ENCODE measurements around the gene HSH2D.
A peak's percentile ranks its signal among the peaks of the same experiment; 100 is the strongest.
"Not testable (repeated sequence)": the region's sequence is repeated elsewhere in the genome, so short reads cannot be mapped to it uniquely, and the experiment has no call there.

HSH2D gene

DNA sequence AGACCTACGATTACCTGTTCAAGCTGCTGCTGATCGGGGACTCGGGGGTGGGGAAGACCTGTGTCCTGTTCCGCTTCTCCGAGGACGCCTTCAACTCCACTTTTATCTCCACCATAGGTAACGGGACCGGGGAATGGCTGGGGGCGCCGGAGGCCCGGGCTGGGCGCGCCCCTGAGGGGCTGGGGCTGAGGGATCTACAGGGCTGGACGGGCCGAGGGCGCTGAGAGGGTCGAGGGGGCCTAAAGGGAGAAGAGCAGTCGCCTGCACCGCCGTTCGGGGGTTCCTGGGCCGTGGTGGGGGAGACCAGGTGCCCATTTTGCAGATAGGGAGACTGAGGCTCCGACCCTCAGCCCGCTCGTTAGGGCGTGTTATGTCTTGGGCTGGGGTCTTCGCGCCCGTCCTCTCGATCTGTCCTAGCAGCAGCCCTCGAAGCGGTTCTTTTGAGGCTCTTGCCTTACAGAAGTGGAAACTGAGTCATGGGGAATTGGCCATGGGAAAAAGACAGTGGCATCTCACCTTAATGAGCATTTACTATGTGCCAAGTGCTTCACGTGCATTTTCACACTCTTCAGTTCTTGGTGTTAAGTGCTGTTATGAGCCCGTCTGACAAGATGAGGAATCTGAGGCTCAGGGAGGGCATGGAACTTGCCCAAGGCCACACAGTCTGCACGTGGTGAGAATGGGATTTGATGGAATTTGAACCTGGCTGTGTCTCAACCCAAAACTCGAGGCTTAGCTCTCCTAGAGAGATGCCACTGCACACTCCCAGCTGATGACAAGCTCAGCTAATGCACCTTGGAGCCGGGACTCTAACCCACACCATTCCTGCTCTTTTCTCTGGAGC is 31.4 kb upstream of the HSH2D start:
- H3K36me3 Mint-ChIP-seq (ENCODE audit: insufficient read depth) = peaks cover 19% of the 10 kb centered on the region
- peak overlapping the region; percentile 93 for H3K27ac Mint-ChIP-seq (ENCODE audit: low read depth)
- no peaks in the 10 kb centered on the region for H3K27me3 Mint-ChIP-seq
- peaks cover 38% of the 10 kb centered on the region for H3K4me1 Mint-ChIP-seq
- no peak for ATAC-seq (replicated peaks; ENCODE audit: extremely low read depth, poor library complexity, severe bottlenecking)
- no peaks in the 10 kb centered on the region for H3K9me3 Mint-ChIP-seq
- no peak for DNase-seq (ENCODE audit: low spot score in 2 of 2)
- peak overlapping the region; percentile 96 for H3K4me3 Mint-ChIP-seq

DNA sequence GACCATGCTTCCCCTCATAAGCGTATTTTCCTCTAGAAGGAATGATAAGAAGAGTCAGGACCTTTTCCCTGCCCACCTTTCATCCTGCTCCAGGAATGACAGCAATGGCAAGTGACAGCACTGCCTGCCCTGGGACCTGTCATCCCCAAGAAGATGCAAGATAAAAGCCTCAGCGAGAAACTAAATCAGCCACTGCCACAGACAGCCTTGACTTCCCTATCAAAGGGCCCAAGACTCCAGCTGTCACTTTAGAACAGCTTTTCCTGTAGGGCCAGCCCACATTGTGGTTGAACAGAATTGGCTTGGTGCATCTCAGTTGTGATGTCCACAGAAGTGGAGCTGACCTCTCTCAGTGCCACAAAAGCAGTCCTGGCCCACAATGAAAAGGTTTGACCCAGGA is 30.7 kb upstream of the HSH2D start:
- Mint-ChIP-seq H3K4me1 (peaks cover 45% of the 10 kb centered on the region), H3K27me3 (no peaks in the 10 kb centered on the region), H3K27ac (ENCODE audit: low read depth) (no peak overlapping the region), H3K9me3 (no peaks in the 10 kb centered on the region), H3K36me3 (ENCODE audit: insufficient read depth) (peaks cover 22% of the 10 kb centered on the region), H3K4me3 (peak overlapping the region; percentile 96)
- DNase-seq (ENCODE audit: low spot score in 2 of 2) (no peak), ATAC-seq (replicated peaks; ENCODE audit: extremely low read depth, poor library complexity, severe bottlenecking) (no peak)

DNA sequence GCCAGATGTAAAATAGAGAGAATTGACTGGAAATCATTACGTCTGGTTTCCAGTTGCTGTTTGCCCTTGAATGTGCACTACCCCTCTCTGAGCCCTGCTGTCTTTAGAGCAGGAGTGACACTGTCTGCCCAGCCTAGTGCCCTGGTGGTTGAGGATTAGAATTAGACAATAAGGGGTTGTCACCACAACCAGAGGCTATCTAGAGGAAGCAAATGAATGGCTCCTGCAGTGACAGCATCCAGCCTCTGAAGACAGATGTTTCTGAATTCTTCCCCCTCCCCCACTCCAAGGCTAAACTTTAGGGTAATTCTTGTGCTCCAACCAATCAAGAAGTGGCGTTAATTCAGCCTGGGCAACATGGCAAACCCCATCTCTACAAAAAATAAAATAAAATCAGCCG is 29.8 kb upstream of the HSH2D start:
- H3K27me3 Mint-ChIP-seq = no peaks in the 10 kb centered on the region
- H3K27ac Mint-ChIP-seq (ENCODE audit: low read depth) = no peak overlapping the region
- H3K9me3 Mint-ChIP-seq = no peaks in the 10 kb centered on the region
- H3K36me3 Mint-ChIP-seq (ENCODE audit: insufficient read depth) = peaks cover 26% of the 10 kb centered on the region
- H3K4me3 Mint-ChIP-seq = peak overlapping the region; percentile 37
- ATAC-seq (replicated peaks; ENCODE audit: extremely low read depth, poor library complexity, severe bottlenecking) (no peak), DNase-seq (ENCODE audit: low spot score in 2 of 2) (no peak)
- peaks cover 54% of the 10 kb centered on the region for H3K4me1 Mint-ChIP-seq

DNA sequence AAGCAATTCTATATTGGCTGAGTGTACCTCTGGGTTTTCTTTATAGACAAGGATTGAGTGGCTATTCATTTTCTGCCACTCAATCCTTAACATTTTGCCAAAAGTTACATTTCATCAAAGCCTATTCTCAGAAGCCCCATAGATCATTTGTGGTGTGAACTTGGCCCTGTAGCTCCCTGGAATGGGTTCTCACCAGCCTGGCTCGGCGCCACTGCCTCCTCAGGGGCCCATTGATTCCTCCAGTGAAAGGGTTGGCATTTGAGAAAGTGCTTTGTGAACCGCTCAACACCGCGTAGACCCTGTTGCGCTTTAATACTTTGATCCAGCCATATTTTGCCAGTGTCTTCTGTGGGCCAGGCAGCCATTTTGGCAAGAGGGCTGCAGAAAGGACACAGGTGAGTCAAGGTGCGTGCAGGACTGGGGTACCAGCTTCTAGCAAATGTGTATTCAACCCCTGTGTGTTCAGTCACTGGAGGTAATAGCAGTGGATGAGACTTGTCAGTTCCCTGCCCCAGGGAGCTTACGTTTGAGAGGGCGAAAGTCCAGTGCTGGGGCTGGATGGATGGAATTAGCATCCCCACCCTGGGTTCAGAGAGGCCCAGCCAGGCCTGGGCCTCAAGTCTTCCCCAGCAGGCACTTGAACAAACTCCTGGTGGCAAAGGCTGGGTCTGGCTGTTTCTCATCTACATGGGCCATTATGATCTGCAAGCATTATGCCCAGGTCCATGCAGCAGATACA is 28.0 kb upstream of the HSH2D start:
- H3K36me3 Mint-ChIP-seq (ENCODE audit: insufficient read depth) = peaks cover 39% of the 10 kb centered on the region

DNA sequence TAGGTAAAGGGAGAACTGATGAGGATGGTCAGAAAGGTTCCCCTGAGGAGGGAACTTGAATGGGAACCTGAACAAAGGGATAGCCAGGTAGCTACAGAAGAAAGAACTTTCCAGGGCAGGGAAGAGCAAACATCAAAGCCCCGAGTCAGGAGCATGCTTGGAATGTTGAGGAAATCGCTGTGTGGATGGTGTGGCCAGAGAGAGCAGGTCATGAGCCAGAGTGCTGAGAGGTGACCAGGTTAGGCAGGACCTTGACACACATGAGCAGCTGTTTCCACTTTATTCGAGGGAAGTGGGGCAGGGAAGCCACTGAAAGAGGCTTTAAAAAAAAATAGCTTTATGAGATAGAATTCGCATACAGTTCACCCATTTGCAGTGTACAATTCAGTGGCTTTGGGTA is 27.4 kb upstream of the HSH2D start:
- H3K4me3 Mint-ChIP-seq = no peak overlapping the region
- H3K27ac Mint-ChIP-seq (ENCODE audit: low read depth) = peak overlapping the region; percentile 26
- DNase-seq (ENCODE audit: low spot score in 2 of 2) (no peak), ATAC-seq (replicated peaks; ENCODE audit: extremely low read depth, poor library complexity, severe bottlenecking) (no peak)
- peaks cover 66% of the 10 kb centered on the region for H3K4me1 Mint-ChIP-seq
- H3K27me3 Mint-ChIP-seq = no peaks in the 10 kb centered on the region
- H3K36me3 Mint-ChIP-seq (ENCODE audit: insufficient read depth) = peaks cover 39% of the 10 kb centered on the region
- H3K9me3 Mint-ChIP-seq = no peaks in the 10 kb centered on the region

More for the DNA sequence above, 28.0 kb upstream of the HSH2D start:
- ATAC-seq (replicated peaks; ENCODE audit: extremely low read depth, poor library complexity, severe bottlenecking) (no peak), DNase-seq (ENCODE audit: low spot score in 2 of 2) (no peak)
- peaks cover 68% of the 10 kb centered on the region for H3K4me1 Mint-ChIP-seq
- H3K27ac Mint-ChIP-seq (ENCODE audit: low read depth) = peak overlapping the region; percentile 26
- no peaks in the 10 kb centered on the region for H3K27me3 Mint-ChIP-seq
- no peak overlapping the region for H3K4me3 Mint-ChIP-seq
- H3K9me3 Mint-ChIP-seq = no peaks in the 10 kb centered on the region

DNA sequence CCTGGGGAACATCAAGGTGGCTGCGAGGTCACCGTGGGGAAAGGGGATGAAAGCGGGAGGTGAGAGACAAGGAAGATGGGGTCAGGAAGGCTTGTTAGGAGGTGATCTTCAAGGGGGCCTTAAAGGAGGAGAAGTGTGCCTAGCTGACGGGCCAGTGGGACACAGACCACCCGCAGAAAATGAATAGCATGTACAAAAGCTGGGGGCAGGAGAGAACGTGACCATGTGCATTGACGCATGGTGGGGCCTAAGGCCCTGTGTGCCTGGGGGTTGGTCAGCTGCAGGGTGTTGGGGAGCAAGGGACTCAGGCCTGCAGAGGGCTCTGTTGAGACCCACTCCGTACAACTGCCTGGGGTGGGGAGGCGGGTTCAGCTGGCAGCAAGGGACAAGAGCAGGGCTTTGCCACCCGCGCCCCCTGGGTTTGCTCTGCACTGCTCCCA is 25.9 kb upstream of the HSH2D start:
- peaks cover 51% of the 10 kb centered on the region for H3K4me1 Mint-ChIP-seq
- H3K27me3 Mint-ChIP-seq = no peaks in the 10 kb centered on the region
- H3K9me3 Mint-ChIP-seq = no peaks in the 10 kb centered on the region
- ATAC-seq (replicated peaks; ENCODE audit: extremely low read depth, poor library complexity, severe bottlenecking) (no peak), DNase-seq (ENCODE audit: low spot score in 2 of 2) (no peak)
- H3K36me3 Mint-ChIP-seq (ENCODE audit: insufficient read depth) = peaks cover 35% of the 10 kb centered on the region
- H3K27ac Mint-ChIP-seq (ENCODE audit: low read depth) = peak overlapping the region; percentile 92
- peak overlapping the region; percentile 46 for H3K4me3 Mint-ChIP-seq

DNA sequence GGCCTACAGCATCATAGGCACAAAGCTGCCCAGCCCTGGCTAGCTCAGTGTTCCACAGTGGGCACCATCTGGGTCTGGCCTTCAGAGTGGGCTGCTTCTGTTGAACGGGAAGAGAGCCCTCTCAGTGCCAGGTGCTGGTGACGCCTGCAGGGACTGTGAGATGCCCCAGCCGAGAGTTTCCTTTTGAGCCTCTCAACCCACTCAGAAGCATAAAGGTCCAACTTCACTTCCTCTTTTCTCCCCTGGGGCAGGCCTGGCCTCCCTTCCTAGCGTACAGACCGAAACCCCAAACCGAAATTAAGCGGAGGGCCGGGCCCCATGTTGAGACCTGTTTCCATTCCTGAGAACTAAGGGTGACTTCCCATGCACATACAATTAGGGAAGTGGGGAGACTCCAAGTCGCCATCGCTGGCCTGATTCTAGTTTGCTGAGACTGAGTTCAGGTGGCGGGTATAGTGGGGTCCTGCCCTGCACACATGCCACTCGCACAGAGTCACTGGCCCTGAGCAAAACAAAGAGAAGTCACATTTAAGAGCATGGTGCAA is 24.9 kb upstream of the HSH2D start:
- H3K4me3 Mint-ChIP-seq = peak overlapping the region; percentile 76
- ATAC-seq (replicated peaks; ENCODE audit: extremely low read depth, poor library complexity, severe bottlenecking) = peak; percentile 47
- H3K4me1 Mint-ChIP-seq = peaks cover 46% of the 10 kb centered on the region
- H3K27ac Mint-ChIP-seq (ENCODE audit: low read depth) = peak overlapping the region; percentile 92
- H3K27me3 Mint-ChIP-seq = no peaks in the 10 kb centered on the region
- peaks cover 38% of the 10 kb centered on the region for H3K36me3 Mint-ChIP-seq (ENCODE audit: insufficient read depth)
- DNase-seq (ENCODE audit: low spot score in 2 of 2) = peak in 1 of 2 donors; percentile 19
- H3K9me3 Mint-ChIP-seq = no peaks in the 10 kb centered on the region

DNA sequence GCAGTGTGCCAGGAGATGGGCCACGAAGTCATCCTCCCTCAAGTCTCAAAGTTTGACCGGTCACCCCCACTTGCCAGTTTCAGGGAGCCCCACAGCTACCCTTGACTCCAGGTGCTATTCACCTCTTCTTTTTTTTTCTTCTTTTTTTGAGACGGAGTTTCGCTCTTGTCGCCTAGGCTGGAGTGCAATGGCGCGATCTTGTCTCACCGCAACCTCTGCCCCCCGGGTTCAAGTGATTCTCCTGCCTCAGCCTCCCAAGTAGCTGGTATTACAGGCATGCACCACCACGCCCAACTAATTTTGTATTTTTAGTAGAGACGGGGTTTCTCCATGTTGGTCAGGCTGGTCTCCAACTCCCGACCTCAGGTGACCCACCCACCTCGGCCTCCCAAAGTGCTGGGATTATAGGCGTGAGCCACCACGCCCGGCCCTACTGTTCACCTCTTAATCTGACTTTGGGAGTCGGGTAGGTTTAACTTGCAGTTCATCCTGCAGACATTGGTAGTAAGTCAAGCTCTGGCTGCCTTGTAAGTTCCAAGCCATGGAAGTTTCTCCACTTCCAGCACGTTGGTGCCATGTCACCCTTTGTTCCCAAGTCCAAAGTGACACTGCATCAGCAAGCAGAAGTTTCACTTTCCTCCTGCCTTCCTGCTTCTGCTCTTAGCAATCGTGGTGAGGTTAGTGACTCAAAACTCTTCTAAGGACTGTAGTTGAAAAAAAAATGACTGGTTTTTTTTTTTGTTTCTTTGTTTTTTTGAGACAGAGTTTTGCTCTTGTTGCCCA is 24.2 kb upstream of the HSH2D start:
- Mint-ChIP-seq H3K36me3 (ENCODE audit: insufficient read depth) (peaks cover 43% of the 10 kb centered on the region), H3K4me1 (peaks cover 40% of the 10 kb centered on the region), H3K27ac (ENCODE audit: low read depth) (peak overlapping the region; percentile 92), H3K4me3 (peak overlapping the region; percentile 76)
- ATAC-seq (replicated peaks; ENCODE audit: extremely low read depth, poor library complexity, severe bottlenecking) (peak; percentile 84), DNase-seq (ENCODE audit: low spot score in 2 of 2) (peak in 1 of 2 donors; percentile 32)
- not testable (repeated sequence) for H3K9me3 Mint-ChIP-seq, H3K27me3 Mint-ChIP-seq

DNA sequence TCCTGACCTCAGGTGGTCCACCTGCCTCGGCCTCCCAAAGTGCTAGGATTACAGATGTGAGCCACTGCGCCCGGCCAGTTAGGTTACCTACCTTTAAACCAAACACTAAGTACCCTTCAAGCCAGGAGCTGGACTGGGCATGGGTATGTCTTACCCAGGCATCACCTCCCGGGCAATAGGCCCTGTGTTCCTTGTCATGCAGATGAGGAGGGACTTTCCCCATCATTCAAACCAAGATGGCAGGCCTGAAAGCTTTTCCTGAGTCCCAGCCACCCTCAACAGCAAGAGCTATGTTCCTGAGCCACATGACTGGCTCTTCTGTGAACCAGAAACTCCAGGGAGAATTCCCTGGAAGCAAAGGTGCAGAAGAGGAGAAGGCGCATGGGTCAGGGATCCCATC is 22.3 kb upstream of the HSH2D start:
- no peaks in the 10 kb centered on the region for H3K9me3 Mint-ChIP-seq
- H3K27me3 Mint-ChIP-seq = no peaks in the 10 kb centered on the region
- peaks cover 53% of the 10 kb centered on the region for H3K36me3 Mint-ChIP-seq (ENCODE audit: insufficient read depth)
- H3K4me1 Mint-ChIP-seq = peaks cover 33% of the 10 kb centered on the region
- no peak overlapping the region for H3K4me3 Mint-ChIP-seq
- ATAC-seq (replicated peaks; ENCODE audit: extremely low read depth, poor library complexity, severe bottlenecking) = no peak
- H3K27ac Mint-ChIP-seq (ENCODE audit: low read depth) = no peak overlapping the region
- no peak for DNase-seq (ENCODE audit: low spot score in 2 of 2)

DNA sequence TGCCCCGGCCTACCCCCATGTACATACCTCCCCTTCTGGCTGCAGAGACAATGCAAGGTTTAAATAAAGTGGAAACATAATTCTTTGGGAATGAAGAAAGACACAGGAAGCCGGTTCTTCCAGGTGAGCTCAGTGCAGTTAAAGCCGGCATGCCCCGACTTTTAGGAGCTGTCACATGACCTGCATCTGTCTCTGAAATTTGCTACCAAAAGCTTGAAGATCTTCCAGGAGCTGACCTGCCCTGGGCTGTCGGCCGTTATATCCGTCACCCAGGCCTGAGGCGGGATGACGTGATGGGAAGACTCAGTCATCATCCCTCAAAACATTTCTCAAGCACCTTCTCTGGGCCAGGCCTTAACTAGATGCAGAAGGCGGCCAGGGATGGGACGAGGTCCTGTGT is 21.5 kb upstream of the HSH2D start:
- no peak for DNase-seq (ENCODE audit: low spot score in 2 of 2)
- ATAC-seq (replicated peaks; ENCODE audit: extremely low read depth, poor library complexity, severe bottlenecking) = no peak
- no peaks in the 10 kb centered on the region for H3K9me3 Mint-ChIP-seq
- no peak overlapping the region for H3K27ac Mint-ChIP-seq (ENCODE audit: low read depth)
- H3K36me3 Mint-ChIP-seq (ENCODE audit: insufficient read depth) = peaks cover 59% of the 10 kb centered on the region
- no peaks in the 10 kb centered on the region for H3K27me3 Mint-ChIP-seq
- no peak overlapping the region for H3K4me3 Mint-ChIP-seq
- H3K4me1 Mint-ChIP-seq = peaks cover 32% of the 10 kb centered on the region

DNA sequence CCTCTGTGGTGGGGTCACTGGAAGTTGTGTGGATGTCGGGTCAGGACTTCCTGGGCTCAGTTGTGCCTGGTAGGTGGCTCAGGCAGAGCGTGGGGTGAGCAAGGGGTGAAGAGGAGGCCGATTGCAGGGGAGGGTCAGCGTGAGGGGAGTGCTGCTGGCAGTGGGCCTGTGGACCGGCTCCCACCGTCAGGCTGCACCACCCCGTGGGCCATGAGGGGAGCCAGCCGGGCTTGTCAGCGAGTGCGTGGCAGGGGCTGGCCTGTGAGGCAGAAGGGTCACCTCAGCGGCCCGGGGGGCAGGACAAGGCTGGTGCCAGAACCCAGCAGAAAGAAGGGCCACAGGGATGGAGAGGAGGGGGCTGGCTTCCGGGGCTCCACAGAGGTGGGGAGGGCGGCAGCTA is 18.5 kb upstream of the HSH2D start:
- no peak for ATAC-seq (replicated peaks; ENCODE audit: extremely low read depth, poor library complexity, severe bottlenecking)
- H3K27ac Mint-ChIP-seq (ENCODE audit: low read depth) = peak overlapping the region; percentile 75
- peaks cover 57% of the 10 kb centered on the region for H3K36me3 Mint-ChIP-seq (ENCODE audit: insufficient read depth)
- H3K27me3 Mint-ChIP-seq = no peaks in the 10 kb centered on the region
- no peak overlapping the region for H3K4me3 Mint-ChIP-seq
- H3K9me3 Mint-ChIP-seq = no peaks in the 10 kb centered on the region
- H3K4me1 Mint-ChIP-seq = peaks cover 2% of the 10 kb centered on the region
- DNase-seq (ENCODE audit: low spot score in 2 of 2) = no peak

DNA sequence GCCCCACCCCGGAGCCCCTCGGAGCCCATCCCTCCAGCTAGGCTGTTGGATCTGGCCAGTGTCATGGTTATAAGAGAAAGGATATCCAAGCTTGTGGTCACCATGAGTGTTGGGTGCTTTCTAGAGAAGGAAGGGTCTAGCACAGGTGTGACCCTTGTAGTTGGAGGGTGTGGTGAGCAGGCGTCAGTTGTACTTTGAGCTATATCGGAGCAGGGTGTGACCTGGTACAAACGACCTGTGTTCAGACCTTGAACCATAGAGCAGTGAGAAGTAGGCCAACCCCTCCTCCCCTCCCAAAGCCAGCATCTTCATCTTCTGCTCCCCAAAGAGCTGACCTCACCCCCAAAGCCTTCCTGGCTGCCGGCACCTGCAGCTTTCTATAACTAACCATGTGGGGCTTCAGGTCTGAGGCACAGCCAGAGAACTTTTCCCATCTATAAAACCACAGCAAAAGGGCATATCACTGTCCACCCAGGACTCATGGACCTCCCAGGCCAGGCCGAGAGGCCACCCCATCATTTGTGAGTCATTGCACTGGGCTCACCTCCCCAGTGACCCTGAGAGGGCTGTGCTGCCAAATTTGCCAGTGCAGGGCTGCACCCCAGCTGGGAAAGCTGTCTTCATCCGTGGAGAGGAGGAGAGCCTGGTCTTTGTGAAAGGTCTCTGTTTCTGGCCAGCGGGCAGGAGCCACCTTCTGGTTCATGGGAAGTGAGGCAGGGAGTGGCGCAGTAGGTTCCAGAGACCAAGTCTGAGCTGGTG is 17.6 kb upstream of the HSH2D start:
- H3K4me1 Mint-ChIP-seq = no peaks in the 10 kb centered on the region
- H3K4me3 Mint-ChIP-seq = no peak overlapping the region
- H3K27ac Mint-ChIP-seq (ENCODE audit: low read depth) = no peak overlapping the region
- ATAC-seq (replicated peaks; ENCODE audit: extremely low read depth, poor library complexity, severe bottlenecking) (no peak), DNase-seq (ENCODE audit: low spot score in 2 of 2) (no peak)
- no peaks in the 10 kb centered on the region for H3K9me3 Mint-ChIP-seq
- peaks cover 62% of the 10 kb centered on the region for H3K36me3 Mint-ChIP-seq (ENCODE audit: insufficient read depth)
- H3K27me3 Mint-ChIP-seq = no peaks in the 10 kb centered on the region

Measured in central memory CD8-positive, alpha-beta T cell (primary cell).